PFSK-1 (cell line): Measurements from ENCODE around the gene NRP1.

Source experiments
- POLR2AphosphoS5 ChIP-seq: IDR thresholded peaks from 2 replicates; pipeline ENCODE4 v1.6.1; 2012; ENCODE audit warnings: low read depth, mild to moderate bottlenecking, control low read depth, low read length, moderate library complexity
- REST ChIP-seq, 2 experiments: IDR thresholded peaks; 2 replicates each; pipeline versions ENCODE4 v1.6.1 to v1.8.0; 2011 to 2012; ENCODE audit warnings: low read depth in 2 of 2, low read length in 2 of 2, control low read depth in 1 of 2, inconsistent platforms in 1 of 2, mild to moderate bottlenecking in 1 of 2, moderate library complexity in 1 of 2; ENCODE audit not compliant: insufficient read depth in 1 of 2
- SIN3A ChIP-seq: IDR thresholded peaks from 2 replicates; pipeline ENCODE4 v1.6.1; 2012; ENCODE audit warnings: mild to moderate bottlenecking, low read length, moderate library complexity, borderline replicate concordance; ENCODE audit not compliant: insufficient read depth

GRCh38 chr10:33196710-33197491, 137.6 kb downstream of the NRP1 start:
- TF ChIP-seq POLR2AphosphoS5, result no peak
- TF ChIP-seq REST (IDR thresholded peaks at IDR 0.05; ENCODE audit: insufficient read depth in 1 of 2, low read depth in 2 of 2, low read length in 2 of 2), result no peak
- no peak for TF ChIP-seq SIN3A
